Subcutaneous adipose tissue (tissue), 4 donors: ENCODE data around the gene NUDT2. TPM values are rescaled to one million over a fixed set of nuclear protein-coding genes. Genes with fewer than 3 reads are reported as not detected.

ENCODE experiments used
- total RNA-seq, 4 donors: library from RNA; depleted of rRNA; stranded (reverse); fragments of >200 nt; gene quantifications; one replicate each; pipeline ENCODE4 v1.1.0, GENCODE V29; 2016
- TF ChIP-seq, protein P1 (sequence below): fragments of 450-650 bp; IDR thresholded peaks from one replicate; pipeline ENCODE4 v1.5.1; 2016; ENCODE audit warnings: low read depth, mild to moderate bottlenecking, control low read depth, antibody characterized with exemption, moderate library complexity

Gene NUDT2
- total RNA-seq, 4 donors from 2014 or later, result 13.0 to 29.2 (median 21.6) TPM

DNA sequence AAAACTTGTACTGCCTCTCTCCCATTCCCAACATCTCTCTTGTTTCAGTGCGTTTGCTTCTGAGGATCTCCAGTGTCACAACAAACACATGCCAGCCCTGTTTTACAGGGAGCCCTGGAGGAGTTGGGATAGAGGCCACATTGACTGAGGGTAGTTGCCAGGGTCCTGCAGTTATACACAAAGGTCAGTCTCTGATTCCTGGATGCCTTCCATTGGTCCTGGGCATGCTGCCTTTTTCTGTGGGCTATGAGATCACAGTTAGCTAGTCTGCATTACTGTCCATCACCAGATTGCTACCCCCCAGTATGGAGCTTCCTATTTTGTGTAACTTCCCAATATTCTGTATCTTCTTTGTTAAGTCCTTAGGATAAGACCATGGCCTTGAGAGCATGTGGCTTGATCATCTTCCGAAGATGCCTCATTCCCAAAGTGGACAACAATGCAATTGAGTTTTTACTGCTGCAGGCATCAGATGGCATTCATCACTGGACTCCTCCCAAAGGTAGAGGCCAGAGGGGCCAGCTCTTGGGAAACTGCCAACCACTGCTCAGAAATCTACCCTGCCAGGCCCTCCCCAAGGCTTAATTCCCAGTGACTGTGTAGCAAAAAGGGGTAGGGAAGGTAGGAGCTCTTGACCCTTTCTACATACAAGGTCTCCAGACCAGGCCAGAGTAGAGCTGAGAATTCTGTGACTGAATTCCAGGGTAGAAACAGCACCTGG, 9.5 kb downstream of the NUDT2 start:
- TF ChIP-seq, protein P1, sequence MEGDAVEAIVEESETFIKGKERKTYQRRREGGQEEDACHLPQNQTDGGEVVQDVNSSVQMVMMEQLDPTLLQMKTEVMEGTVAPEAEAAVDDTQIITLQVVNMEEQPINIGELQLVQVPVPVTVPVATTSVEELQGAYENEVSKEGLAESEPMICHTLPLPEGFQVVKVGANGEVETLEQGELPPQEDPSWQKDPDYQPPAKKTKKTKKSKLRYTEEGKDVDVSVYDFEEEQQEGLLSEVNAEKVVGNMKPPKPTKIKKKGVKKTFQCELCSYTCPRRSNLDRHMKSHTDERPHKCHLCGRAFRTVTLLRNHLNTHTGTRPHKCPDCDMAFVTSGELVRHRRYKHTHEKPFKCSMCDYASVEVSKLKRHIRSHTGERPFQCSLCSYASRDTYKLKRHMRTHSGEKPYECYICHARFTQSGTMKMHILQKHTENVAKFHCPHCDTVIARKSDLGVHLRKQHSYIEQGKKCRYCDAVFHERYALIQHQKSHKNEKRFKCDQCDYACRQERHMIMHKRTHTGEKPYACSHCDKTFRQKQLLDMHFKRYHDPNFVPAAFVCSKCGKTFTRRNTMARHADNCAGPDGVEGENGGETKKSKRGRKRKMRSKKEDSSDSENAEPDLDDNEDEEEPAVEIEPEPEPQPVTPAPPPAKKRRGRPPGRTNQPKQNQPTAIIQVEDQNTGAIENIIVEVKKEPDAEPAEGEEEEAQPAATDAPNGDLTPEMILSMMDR, result no peak

DNA sequence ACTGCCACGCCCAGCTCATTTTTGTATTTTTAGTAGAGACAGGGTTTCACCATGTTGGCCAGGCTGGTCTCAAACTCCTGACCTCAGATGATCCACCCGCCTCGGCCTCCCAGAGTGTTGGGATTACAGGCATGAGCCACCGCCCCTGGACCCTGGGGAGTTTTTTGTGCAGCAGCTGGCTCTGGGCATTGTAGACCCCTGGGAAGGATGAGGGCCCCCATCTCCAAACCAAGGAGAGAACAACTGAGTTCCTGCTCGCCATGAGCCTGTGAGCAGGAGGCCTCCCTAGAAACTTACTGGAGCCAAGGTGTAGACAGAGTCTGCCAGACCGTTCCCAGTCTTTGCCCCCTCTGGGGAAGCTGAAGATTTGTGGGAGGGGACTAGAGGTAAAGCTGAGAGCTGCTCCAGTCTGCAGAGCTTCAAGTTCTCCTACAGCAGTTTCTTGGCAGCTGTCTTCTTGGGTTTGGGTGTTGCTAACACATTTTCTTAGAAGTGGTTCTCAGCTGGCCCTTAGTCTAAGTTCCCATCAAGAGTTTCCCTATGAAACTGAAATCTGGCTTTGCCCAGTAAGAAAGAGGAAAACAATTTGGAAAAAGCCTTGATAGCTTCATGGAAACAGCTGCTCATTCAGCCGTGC, 12.4 kb downstream of the NUDT2 start:
- TF ChIP-seq, protein P1, result no peak

DNA sequence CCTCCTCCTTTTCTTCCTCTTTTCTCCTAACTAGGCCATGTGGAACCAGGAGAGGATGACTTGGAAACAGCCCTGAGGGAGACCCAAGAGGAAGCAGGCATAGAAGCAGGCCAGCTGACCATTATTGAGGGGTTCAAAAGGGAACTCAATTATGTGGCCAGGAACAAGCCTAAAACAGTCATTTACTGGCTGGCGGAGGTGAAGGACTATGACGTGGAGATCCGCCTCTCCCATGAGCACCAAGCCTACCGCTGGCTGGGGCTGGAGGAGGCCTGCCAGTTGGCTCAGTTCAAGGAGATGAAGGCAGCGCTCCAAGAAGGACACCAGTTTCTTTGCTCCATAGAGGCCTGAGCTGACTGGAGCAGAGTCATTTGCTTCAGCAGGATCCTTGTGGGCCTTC, 13.7 kb downstream of the NUDT2 start:
- TF ChIP-seq, protein P1, result no peak

DNA sequence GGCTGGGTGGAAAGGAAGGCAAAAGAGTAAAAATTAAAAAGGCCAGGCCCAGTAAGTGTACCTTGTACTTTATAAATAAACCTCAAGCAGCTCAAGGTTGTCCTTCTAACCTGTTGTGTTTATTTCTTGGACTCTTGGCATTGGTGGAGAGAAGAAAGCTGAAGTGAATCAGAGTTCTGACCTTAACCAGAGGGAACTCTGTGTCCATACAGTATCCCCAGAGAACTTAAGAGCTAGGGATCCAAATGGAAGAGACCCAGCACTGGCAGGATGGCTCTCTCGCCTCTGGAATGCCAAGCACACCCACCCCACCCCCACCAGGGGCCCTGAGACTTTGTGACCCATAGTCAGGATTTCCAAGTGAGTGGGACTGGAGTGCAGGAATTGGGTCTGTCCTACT, 14.2 kb downstream of the NUDT2 start:
- TF ChIP-seq, protein P1, result no peak

DNA sequence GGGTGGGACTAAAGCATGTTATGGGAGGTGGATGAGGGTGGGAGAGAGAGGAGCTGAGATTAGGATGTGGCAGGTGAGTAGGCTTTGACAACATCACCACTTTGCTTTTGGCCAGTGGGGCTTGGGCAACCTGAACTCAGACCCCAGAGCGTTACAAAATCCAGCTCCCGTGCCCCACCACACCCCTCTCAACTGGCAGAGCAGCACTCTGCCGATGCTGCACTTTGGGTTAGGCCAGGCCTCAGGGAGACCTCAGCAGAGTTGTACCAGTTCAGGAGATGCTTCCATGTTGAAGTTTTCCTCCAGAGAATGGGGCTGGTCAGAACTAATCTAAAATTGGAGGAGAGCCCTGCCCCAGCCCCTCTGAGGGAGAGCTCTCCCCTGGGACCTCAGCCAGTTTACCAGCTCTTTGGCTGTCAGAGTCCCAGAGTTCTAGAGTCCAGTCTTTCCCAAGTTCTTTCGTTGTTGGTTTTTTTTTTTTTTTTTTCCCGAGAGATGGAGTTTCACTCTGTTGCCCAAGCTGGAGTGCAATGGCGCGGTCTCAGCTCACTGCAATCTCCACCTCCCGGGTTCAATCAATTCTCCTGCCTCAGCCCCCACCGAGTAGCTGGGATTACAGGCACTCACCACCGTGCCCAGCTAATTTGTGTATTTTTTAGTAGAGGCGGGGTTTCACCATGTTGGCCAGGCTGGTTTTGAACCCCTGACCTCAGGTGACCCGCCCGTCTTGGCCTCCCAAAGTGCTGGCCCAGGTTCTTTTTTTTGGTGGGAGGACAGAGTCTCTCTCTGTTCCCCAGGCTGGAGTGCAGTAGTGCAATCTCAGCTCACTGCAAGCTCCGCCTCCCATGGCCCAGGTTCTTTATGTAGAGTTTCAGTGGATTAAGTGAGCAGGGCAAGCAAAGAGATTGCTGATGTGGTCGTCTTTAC, 17.8 kb downstream of the NUDT2 start:
- TF ChIP-seq, protein P1, result no peak

DNA sequence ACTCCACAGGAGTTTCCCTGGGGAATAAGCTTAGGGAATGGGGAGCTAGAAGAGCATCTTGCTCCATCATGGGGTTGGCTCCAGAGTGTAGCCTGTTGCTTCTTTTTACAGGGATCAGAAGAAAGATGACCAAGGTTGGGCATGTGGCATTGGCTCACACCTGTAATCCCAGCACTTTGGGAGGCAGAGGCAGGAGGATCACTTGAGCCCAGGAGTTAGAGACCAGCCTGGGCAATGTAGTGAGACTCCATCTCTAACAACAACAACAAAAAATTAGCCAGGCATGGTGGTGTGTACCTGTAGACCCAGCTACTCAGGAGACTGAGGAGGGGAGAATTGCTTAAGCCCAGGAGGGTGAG, 18.4 kb downstream of the NUDT2 start:
- TF ChIP-seq, protein P1, result no peak

DNA sequence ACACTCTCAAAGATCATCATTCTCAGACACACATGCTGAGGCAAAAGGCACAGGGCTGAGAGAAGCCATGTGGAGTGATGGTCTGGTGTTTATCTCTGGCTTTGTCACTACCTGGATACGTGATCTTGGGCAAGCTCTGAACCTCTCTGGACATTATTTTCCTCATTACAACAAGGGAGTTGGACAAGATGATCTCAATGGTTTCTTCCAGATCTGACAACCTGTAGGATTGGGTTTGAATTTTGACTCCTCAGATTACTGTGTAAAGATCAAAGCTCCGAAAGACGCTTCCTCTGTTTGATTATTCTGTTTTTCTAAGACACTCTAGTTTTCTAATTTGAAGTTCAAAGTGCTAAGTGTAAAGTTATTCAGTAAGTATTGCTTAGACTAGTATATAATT, 20.0 kb downstream of the NUDT2 start:
- TF ChIP-seq, protein P1, result no peak
